T-helper 1 cell treated with Interleukin-12 subunit alpha and Interleukin-12 subunit beta and Interleukin-4 antibody, amounts not matched to agents 30 μg/mL and 1 μg/mL, for 36 hours (primary cell): Measurements from ENCODE around the gene PDE6A.

Source experiments
- H3K27ac Mint-ChIP-seq: one replicate; pipeline ENCODE4 v1.8.0; 2021; ENCODE audit warnings: mild to moderate bottlenecking, mixed read lengths
- H3K27me3 Mint-ChIP-seq: one replicate; pipeline ENCODE4 v1.8.0; 2021; ENCODE audit warnings: low read depth, mixed read lengths
- H3K36me3 Mint-ChIP-seq: one replicate; pipeline ENCODE4 v1.8.0; 2021; ENCODE audit warnings: low read depth, mixed read lengths
- H3K4me1 Mint-ChIP-seq: one replicate; pipeline ENCODE4 v1.8.0; 2021; ENCODE audit warnings: low read depth, mixed read lengths
- H3K4me3 Mint-ChIP-seq: one replicate; pipeline ENCODE4 v1.8.0; 2021; ENCODE audit warnings: mild to moderate bottlenecking, moderate library complexity, mixed read lengths
- H3K9me3 Mint-ChIP-seq: one replicate; pipeline ENCODE4 v1.8.0; 2021; ENCODE audit warnings: mixed read lengths

The PDE6A gene

DNA sequence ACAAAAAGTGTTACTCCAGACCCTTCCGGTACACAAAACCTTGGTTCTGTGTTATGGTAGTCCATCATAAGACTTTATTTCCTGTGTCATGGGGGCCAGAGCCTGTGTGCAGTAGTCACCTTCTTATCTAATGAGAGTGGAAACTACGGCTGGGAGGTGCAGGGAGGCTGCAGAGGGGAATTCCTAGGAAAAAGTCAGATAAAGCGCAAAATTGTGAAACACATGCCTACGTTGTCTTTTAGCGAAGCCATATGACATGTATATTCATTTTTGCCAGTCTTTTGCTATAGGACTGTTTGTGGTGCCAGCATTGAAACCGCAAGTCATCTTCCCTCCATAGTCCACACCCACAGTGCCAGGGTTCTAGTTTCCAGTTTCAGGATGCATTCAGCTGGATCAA, 133.7 kb downstream of the PDE6A start:
- Mint-ChIP-seq H3K36me3 (no peaks in the 10 kb centered on the region), H3K27ac (no peak overlapping the region), H3K4me1 (no peaks in the 10 kb centered on the region), H3K9me3 (no peaks in the 10 kb centered on the region), H3K4me3 (no peak overlapping the region), H3K27me3 (no peaks in the 10 kb centered on the region)

DNA sequence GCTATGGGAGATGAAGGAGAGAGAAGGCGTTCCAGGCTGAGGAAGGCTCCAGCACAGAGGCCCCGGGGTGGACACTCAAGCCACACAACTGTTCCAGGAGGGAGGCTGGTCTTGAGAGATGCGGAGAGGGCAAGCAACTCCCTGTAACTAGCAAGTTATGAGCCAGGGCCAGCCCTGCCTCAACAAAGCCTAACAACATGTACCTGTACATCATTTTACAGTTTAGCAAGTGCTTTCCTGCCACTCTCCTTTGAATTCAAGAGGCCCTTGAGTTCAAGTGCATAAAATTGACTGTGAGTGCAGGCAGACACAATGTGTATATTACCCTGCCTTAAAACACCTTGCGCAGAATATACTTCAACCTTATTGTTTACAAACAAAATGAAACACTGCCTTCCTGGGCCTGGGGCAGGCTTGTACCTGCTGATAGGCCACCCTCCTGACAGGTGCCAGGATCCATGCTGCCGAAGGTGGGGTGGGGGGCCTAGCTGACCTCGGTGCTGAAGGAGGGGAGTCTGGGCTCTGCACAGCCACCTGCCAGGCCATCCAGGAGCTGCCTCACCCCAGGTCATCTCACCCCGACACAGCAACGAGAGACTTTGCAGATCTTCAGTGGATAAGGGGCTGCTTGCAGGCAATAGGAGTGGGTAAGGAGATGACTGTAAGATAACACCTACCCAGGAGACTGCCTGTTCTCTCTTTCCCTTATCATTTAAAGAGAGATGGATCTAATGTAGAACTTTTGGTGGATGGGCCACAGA, 134.5 kb downstream of the PDE6A start:
- Mint-ChIP-seq H3K27ac (no peak overlapping the region), H3K4me3 (no peak overlapping the region), H3K36me3 (no peaks in the 10 kb centered on the region), H3K9me3 (no peaks in the 10 kb centered on the region), H3K27me3 (no peaks in the 10 kb centered on the region), H3K4me1 (no peaks in the 10 kb centered on the region)

DNA sequence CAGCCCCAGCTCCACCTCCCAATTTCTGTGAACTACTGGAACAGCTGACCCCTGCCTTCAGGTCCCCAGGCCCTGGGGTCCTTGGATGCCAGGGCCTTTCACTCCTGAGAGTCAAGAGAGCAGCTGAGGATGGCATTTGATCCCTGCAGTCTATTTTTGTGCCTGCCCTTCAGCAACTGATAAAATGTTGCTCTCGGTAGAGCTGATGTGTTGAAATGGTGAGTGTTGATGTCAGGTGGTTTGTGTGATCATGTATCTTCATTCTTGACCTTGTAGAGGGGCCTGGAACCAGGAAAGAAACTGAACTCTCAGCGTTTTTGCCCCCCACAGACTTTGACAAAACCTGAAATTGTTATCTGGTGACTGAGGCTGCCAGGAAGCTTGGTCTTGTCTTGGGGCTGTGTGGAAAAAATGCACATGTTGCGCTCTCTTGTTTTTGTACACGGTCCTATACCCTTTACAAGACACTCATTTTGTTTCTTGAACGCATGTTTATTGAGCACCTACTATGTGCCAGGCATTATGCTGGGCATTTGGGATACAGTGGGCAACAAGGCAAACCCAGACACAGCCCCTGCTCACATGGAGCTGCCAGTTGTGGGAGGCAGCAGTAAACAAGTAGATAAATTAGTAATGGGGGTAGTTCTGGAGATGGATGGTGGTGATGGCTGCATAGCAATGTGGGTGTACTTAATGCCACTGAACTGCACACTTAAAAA, 136.2 kb downstream of the PDE6A start:
- no peaks in the 10 kb centered on the region for H3K4me1 Mint-ChIP-seq
- H3K36me3 Mint-ChIP-seq = no peaks in the 10 kb centered on the region

More for the DNA sequence above, 136.2 kb downstream of the PDE6A start:
- Mint-ChIP-seq H3K4me3 (no peak overlapping the region), H3K9me3 (no peaks in the 10 kb centered on the region), H3K27me3 (no peaks in the 10 kb centered on the region), H3K27ac (no peak overlapping the region)
